Cardiac atrium fibroblast (primary cell): ENCODE results near the gene XXYLT1. TPM values are rescaled to one million over a fixed set of nuclear protein-coding genes. Genes with fewer than 3 reads are reported as not detected.

ENCODE experiments used
- total RNA-seq: library from RNA; depleted of rRNA; stranded (reverse); fragments of >200 nt; gene quantifications from 2 replicates; pipeline ENCODE4 v1.2.3, GENCODE V29; 2015

The XXYLT1 gene, protein sequence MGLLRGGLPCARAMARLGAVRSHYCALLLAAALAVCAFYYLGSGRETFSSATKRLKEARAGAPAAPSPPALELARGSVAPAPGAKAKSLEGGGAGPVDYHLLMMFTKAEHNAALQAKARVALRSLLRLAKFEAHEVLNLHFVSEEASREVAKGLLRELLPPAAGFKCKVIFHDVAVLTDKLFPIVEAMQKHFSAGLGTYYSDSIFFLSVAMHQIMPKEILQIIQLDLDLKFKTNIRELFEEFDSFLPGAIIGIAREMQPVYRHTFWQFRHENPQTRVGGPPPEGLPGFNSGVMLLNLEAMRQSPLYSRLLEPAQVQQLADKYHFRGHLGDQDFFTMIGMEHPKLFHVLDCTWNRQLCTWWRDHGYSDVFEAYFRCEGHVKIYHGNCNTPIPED
- total RNA-seq = 36.8 and 37.4 TPM in 2 replicates

DNA sequence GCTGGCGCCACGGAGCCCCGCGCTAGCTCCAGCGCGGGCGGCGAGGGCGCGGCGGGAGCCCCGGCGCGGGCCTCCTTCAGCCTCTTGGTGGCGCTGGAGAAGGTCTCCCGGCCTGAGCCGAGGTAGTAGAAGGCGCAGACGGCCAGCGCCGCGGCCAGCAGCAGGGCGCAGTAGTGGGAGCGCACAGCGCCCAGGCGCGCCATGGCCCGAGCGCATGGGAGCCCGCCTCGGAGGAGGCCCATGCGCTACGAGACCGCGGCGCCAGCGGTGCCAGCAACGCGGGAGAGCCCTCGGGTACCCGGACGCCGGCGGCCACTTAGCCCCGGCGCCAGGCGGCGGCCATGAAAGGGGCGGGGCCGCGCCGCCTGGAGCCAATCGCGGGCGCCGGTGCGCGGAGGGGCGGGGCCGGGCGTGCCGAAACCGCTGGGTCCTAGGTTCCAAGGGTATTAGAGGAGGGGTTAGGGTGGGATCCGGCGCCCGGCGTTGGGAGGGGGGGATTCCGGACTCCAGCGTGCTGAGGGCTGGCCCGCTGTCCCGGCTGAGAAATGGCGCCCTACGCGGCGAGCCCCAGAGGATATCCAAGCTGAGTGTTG, at the start of gene XXYLT1:
TSS of gene XXYLT1 (minus strand) at position 343 of the 593 bp plus-strand sequence. CDS start at position 242, 101 bp downstream.

Other genes starting within 250 kb of the XXYLT1 start
- 32.7 and 45.1 TPM in 2 replicates for gene ACAP2, start 171.9 kb upstream of the XXYLT1 start, total RNA-seq